Hematopoietic multipotent progenitor cell treated with erythropoietin and hydrocortisone succinate and interleukin-3 and kit ligand, for 8 days (in vitro differentiated cells): ENCODE results near the gene PPP1R16B.
"Not testable (repeated sequence)": the region's sequence is repeated elsewhere in the genome, so short reads cannot be mapped to it uniquely, and the experiment has no call there.

Experiments
- DNase-seq: peaks from one replicate; pipeline ENCODE4 v3.0.0-alpha.2; 2015

Gene PPP1R16B

DNA sequence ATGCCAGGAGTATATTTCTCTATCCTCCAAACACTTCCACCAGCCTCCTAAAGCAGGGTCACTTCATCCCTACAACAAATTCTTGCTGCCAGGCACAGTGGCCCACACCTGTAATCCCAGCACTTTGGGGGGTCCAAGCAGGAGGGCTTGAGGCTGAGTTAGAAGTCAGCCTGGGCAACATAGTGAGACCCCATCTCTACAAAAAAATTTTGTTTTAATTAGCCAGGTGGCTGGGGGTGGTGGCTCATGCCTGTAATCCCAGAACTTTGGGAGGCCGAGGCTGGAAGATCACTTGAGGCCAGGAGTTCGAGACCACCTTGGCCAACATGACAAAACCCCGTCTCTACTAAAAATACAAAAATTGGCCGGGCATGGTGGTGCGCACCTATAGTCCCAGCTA, 11.4 kb upstream of the PPP1R16B start:
- not testable (repeated sequence) for DNase-seq

DNA sequence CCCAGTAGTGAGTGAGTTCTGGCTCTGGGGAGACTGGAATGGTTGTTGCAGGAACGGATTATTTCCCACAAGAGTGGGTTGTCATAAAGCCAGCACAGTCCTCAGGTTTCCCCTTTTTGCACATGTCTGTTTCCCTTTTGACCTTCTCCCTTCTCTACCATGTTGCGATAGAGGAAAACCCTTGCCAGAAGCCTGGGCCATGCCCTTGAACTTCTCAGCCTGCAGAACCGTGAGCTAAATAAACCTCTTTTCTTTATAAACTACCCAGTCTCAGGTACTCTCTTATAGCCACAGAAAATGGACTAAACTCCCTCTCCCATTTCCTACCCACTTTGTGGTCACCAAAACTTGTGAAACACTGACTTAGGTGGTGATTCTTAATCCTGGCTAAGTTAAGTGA, 7.2 kb upstream of the PPP1R16B start:
- DNase-seq: no peak

DNA sequence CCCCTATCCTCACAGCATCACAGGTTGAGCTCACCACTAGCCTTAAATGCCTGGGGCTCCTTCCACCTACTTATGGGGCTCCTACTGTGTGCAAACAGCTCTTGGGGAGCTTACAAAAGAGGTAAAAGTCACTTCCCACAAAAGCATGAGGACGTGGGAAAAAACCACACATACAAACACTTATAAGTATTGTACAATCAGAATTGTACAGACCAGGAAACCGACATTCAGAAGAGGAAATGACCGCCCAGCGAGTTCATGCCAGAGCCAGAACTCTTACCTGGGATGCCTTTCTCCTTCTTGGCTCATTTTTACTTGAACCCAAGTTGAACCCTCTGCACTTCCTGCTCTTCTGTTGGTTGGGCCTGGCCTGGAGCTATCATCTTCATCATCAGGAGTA, 6.3 kb upstream of the PPP1R16B start:
- no peak for DNase-seq

DNA sequence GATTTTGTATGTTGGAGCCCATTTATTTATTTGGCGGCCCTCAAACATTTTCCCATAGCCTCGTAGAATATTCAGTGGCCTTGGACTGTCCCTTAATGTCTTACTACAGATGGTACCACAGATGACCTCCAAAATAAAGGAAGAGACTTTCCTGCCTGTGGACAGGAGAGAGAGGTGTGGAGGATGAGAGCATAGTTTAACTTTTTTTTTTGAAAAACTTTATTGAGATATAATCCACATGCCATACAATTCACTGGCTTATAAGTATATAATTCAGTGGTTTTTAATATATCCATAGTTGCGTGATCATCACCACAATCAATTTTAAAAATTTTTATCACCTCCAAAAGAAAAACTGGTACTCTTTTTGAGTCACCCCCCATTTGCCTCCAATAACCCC, 4.6 kb upstream of the PPP1R16B start:
- DNase-seq: no peak

DNA sequence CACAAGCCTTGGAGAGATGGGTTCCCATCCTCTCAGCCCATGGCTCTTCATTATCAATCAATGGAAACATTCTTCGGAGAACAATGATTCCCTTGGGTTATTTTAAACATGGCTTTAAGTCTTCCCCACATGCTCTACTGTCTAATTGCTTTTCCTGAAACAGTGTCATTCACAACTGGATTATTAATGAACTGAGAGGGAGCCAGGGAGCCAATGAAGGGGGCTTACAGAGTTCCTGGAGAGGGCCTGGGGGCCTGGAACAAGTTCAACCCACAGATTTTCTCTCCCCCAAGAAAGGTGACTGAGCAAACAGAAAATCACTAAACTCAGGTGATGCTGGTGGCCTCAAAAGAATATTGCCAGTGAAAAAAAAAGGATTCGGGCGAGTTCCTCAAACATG, 1.3 kb upstream of the PPP1R16B start:
- no peak for DNase-seq

DNA sequence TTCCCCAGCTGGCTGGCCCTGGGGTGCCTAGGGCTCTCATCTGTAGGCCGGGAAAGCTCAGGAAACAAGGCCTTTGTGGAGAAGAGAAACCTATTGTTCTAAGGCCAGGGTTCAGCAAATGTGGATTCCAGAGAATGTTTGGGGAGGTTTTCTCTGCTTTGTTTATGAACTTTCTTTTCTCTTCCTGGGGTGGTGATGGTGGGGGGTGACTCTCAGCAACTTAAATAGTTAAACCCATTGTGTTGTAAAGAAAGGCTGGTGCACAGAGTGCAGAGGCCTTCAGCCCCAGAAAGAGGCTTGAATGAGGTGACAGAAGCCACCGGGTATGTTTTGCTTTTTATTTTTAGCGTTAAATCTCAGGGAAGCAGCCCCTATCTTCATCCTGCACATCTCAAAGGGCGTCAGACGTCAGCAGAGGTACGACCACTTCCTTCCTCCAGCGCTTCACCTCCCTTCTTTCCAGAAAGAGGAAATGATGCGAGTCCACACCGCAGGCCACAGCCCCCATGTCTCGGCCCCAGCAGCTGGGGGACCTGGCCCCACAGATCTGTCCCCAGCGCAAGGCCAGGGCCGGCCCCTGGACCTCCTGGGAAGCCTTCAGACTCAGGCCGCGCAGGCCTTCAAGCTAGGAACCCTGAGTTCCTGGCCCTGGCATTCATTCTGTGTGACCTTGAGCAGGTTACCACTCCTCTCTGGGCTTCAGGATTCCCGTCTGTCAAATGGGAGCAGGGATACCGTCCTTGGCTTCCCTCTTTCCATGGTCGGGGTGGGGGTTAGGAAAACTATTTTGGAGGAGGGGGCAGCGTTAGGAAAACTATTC, 605 bp upstream of the PPP1R16B start:
- peak; percentile 31 for DNase-seq

DNA sequence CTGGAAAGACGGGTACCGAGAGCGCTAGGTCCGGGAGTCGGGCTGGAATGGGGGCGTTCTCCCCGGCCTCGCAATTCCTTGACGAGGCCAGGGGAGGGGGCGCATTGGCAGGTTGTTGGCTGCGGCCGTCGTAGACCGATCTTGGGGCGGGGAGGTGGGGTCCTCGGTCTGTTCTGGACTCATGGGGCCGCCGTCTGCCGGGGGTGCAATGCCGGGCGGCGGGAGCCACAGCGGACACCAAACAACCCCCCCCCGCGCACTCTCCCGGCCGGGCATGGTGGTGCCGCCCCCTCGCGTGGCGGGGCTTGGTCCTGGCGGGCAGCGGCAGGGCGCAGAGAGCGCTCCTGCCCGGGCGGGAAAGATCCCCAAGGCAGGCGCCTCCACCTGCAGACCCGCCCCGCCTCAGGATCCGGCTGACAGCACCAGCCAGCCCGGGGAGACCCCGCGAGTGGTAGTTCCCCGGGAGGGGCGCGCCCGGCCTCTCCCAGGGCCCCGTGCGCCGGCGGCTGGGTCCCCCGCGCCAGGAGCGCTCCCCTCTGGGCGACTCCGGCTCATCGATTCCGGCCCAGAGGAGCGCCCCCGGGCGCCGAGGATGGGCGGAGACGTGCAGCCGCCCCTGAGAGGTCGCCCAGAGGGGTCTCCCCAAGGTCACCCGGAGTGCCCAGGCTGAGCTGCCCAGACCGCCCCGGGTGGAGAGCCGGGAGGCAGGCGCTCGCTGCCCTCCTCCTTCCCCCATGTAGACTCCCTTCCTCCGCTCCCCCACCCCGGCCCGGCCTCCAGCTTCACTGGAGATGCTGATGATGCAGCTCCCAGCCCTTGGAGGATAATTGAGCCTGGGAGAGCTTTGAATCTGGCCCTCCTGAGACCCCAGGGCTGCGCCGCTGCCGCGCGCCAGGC, 709 bp downstream of the PPP1R16B start:
- no peak for DNase-seq

DNA sequence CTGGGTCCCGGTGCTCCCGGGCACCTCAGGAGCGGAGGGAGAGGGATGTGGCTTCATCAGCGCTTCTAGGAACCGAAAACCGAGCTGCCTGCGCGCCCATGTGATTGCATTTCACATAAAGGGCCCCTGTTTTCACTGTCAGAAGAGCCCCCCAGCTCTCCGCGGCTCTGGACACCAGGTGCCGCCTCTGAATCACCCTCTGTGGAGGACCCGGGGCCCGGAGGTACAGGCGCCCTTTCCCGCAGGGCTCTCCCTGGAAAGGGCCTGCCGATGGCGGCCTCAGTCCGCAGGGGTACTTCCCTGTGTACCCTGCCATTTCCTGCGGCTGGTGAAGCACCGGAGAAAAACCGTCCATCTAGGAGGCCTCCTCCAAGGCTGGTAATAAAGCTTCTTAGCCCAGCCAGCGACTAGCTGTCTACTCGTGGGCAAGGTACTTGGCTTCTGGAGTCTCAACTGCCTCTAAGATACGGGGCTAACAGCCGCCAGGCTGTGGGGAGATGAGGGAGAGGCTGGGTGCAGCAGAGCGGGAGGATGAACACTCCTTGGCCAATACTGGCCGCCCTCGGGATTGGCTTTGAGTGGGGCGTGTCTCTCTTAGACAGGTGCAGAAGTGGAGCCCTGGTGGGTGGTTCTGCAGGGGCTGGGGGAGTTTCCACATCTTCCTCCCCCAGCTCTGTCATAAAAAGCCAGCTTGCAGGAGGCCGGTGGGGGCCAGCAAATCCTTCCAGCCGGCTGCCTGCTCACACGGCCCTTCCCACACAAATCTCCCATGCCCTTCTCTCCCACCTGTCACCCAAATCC, 1.6 kb downstream of the PPP1R16B start:
- DNase-seq: no peak

DNA sequence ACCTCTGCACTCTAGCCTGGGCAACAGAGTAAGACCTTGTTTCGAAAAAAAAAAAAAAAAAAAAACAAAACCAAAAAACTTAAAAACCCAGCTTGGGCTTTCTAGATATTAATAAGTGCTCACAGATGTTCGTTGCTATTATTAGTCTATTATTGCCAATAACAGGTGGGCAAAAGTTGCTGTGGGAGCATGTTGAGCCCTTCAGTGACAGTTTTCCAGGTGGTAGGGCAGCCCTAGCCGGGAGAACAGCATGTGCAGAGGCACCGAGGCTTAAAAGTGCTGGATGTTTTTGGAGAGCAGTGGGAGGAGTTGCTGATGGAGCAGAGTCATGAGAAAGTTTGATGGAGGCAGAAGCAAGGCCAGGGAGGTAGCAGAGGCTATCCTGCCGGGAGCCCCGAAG, 4.4 kb downstream of the PPP1R16B start:
- no peak for DNase-seq

DNA sequence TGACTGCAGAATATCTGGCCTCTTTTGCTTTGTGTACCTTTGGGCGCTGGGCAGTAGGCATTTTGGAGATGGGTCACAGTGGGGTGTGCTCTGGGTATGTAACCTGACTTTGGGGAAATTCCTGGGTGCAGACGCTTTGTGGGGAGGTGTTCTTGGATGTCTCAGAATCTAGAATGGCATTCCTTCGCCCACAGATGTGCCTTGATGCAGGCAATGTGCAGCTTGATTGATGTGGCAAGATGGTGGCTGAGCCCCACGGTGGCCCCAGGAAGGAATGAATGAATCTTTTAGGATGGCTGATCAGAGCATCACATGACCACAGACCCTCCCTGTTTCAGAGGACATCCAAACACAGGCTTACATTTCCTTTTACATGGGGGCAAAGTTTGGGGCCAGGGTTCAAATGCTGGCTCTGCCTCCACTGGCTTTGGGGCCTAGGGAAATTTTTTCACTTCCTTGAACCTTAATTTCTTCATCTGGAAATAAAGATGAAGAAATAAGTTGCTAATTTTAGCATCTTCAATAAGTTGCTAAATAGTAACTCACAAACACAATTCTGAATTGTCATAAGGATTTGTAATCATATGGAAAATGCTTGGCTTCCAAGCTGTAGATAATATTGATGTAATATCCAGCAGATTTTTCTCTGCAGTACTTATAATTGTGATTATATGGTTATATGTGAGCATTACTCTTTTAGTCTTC, 5.6 kb downstream of the PPP1R16B start:
- DNase-seq: no peak

DNA sequence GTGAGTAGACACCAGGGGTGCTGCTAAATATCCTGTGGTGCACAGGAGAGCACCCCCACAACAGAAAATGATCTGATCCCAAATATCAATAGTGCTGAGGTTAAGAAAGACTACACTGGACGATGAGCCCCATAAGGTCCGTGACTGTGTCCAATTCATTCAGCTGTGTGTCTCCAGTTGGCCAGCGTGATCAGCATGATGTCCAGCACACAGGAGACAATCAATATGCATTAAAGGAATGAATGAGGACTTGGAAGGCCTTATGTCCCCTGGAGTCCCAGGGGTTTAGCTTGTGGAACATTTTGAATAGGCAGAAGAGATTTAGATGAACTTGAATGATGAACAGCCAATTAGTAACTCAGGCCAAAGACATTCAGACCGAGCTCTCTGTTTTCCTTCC, 6.3 kb downstream of the PPP1R16B start:
- DNase-seq: no peak

DNA sequence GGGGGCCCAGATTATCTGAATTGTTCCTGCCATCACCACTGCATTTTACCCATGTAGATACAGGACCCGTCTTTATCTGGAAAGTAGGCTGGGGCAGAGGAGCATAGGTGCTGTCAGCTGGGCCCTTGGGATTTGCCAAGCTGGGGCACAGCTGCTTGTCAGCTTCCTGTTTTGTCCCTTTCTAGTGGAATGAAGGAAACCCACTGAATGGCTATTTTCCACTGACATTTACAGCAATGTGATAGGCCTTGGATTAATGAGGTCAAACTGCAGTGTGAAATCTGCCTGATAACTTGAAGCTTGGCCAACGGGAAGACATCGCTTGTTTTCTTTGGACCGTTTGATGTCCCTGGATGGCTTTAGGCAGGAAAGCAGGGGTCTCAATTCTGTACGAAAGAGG, 6.7 kb downstream of the PPP1R16B start:
- DNase-seq: no peak

DNA sequence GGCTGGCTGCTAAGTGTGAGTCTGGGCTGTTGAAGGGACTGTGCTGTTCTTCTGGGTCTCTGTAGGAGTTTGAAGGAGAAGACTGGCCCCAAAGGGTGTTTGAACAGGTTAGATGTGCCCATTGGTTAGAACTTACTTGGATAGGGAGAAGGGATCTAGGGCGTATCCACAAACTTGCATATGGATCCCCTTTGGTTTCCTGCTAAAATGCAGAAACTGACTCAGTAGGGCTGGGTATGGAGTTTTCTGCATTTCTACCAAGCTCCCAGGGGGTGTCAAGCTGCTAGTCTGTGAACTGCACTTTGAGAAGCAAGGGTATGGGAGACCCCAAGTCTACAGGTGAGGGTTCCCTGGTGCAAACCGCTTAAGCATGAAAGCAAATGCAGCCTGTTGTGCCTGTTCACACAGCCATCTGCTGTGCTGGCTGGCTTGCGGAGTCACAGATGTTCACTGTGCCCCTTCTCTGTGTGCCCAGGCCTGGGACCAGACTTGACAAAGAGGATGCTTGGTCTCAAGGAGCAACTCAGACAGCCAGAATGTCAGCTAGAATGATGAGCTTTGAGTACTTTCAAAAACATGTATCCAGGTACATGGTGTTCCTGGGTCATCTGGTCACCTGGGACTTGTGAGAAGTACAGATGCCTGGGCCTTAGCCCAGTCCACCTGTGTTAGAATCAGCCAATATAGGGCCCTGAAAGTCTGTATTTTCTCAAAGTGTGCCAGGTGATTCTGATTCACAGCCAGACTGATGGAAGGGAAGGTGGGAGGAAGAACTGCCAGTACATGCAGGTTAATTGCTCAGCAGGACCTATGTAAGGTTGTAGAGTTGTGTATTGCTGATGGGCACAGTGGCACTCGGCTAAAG, 7.4 kb downstream of the PPP1R16B start:
- no peak for DNase-seq

DNA sequence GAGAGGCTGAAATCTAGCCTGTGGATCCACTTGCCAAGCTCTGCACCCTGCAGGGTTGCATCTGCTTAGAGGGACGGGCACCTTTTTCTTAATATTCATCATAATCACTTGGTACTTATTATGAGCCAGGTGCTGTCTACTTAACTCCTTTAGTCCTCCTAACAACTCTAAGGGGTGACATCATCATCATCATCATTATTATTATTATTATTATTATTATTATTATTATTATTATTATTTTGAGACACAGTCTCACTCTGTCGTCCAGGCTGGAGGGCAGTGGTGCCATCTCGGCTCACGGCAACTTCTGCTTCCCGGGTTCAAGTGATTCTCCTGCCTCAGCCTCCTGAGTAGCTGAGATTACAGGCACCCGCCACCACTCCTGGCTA, 8.1 kb downstream of the PPP1R16B start:
- not testable (repeated sequence) for DNase-seq

DNA sequence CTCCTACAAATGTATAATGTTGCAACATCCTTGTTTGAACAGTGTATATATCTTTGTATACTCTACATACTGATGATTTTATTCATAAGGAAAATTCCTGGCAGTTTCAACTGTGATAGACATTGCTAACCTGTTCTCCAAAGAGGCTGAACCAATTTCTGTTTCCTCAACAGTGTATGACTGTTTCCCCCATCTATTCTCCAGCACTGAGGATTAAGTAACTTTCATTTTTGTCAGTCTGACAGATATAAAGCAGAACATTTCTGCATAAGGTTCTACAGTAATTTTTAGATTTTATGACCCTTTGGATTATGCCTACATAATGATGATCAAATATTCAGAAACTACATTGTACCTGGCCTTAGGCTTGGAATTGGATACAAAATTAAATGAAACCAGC, 9.9 kb downstream of the PPP1R16B start:
- DNase-seq: no peak

DNA sequence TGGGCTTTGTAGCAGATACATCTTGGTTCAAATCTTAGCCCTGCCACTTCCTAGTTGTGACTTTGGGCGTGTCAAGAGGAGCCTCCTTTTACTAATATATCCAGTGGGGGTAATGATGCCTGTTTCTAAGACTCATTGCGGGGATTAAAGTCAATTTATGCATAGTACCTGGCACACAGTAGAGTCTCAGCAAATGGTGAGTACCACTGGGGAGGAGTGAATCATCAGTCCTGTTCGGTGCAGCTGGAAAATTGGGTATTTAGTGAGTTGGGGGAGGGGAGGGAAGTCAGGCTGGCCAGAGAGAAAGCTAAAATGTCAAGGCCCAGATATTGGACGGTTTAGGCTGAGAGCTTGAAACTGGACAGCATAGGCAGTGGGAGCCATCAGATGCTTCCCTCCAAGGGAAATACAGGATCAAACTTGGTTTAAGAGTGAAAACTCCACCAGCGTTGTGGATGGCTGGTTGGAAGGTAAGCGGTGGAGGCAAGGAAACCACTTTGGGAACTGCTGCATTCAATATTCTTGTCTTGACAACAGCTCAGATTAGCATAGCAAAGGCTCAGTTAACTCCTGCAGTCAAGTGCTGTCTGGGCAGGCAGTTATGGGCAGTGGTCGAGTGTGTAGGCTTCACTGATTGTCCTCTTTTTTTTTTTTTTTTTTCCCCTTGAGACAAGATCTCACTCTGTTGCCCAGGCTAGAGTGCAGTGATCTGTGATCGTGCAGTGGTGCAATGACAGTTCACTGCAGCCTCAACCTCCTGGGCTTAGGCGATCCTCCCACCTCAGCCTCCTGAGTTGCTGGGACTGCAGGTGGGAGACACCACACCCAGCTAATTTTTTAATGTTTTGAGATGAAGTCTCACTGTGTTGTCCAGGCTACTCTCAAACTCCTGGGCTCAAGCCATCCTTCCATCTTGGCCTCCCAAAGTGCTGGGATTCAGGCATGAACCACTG, 12.9 kb downstream of the PPP1R16B start:
- no peak for DNase-seq

DNA sequence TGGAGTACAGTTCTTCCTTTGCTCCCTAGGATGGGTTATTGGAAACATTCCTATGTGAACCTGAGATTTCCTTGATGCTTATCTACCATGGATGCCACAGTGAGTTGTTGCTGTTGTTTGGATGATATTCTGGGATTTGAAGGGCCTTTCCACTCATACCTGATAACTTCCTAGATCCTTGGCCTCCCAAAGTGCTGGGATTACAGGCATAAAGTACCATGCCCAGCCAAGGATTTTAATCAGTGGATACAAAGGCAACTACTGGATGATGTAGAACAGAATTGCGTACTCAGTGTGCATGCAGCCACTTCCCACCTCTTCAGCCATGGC, 20.0 kb downstream of the PPP1R16B start:
- no peak for DNase-seq

DNA sequence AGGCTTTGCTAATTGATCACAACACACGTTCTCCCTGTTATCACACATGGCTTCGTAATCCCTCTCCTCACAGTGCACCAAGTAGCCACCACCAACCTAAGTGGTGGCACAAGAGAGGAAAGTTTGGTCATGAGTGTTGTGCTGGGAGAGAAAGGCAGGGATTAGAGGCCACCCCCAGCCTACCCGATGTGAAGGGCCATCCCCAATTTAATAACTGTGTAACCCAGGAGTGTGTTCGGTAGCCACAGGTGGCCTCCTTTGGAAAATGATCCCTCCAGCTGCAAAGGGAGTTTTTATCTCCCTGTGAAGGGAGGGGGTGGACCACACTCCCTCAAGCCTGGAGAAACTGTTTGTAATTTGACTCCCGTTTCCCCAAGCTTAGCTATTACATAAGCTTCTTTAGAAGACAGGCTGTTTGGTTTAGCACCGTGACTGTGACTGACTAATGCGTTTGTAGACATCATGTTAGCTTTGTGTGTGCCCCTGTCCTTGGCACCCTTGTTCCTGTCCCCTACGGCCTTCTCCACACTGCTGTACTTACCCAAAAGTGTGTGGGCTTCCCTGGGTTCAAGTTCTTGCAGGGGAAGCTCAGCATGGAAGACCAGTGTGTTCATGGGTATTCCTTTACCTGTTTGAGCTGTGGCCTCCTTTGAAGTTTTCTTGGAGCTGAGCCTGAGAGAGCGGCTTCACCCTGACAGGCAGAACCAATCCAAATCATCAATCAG, 20.6 kb downstream of the PPP1R16B start:
- no peak for DNase-seq

DNA sequence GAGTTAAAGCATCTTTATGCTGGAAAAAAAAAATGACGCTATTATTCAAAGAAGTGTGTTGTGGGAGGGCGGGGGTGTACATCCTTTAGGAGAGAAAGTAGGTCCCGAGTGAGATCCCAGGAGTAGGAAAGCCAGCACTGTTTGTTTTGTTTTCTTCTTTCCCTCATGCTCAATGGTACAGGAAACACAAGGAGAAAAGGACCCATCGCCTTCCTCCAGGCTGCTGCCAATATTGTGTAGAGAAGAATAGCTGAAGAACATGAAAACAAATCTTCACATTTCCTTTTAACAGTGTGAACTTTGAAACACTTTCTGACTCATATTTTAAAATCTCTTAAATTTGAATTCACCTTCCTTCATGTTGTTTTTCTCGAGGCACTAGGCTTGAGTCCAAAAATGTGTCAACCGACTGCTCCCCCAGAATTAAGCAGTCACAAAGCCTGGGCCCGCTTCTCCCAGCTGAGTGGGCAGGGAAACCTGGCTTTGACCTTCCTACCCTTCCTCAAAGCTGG, 22.3 kb downstream of the PPP1R16B start:
- DNase-seq: no peak
